Activated T-cell treated with anti-CD3 and anti-CD28 coated beads, Interleukin-2, amount 50 U/mL, for 72 hours (primary cell): ENCODE data around the gene FOXO1. TPM values are rescaled to one million over a fixed set of nuclear protein-coding genes. Genes with fewer than 3 reads are reported as not detected.

Experiments used
- ATAC-seq, 2 donors: fragments of 150-1000 bp; cut with Tn5 transposase; replicated peaks in 1 of 2; 2 replicates each; pipeline ENCODE4 v1.10.0; 2021; ENCODE audit warnings: moderate library complexity in 2 of 2, mild to moderate bottlenecking in 1 of 2
- DNase-seq, 2 donors: peaks; one replicate each; pipeline ENCODE4 v3.0.0; 2021 to 2022; ENCODE audit warnings: mixed read lengths in 1 of 2
- H3K27ac Mint-ChIP-seq: one replicate; pipeline ENCODE4 v1.8.0; 2022; ENCODE audit warnings: mild to moderate bottlenecking, moderate library complexity, mixed read lengths
- H3K27me3 Mint-ChIP-seq: one replicate; pipeline ENCODE4 v1.8.0; 2022; ENCODE audit warnings: low read depth, mixed read lengths
- H3K36me3 Mint-ChIP-seq, 2 donors: one replicate each; pipeline ENCODE4 v1.8.0; 2022; ENCODE audit warnings: mixed read lengths in 2 of 2, mild to moderate bottlenecking in 1 of 2; ENCODE audit not compliant: insufficient read depth in 2 of 2
- H3K4me1 Mint-ChIP-seq: one replicate; pipeline ENCODE4 v1.8.0; 2022; ENCODE audit warnings: low read depth, mixed read lengths
- H3K4me3 Mint-ChIP-seq, 2 donors: one replicate each; pipeline ENCODE4 v1.8.0; 2022; ENCODE audit warnings: mild to moderate bottlenecking in 2 of 2, mixed read lengths in 2 of 2, moderate library complexity in 2 of 2
- H3K9me3 Mint-ChIP-seq, 2 donors: one replicate each; pipeline ENCODE4 v1.8.0; 2022; ENCODE audit warnings: mixed read lengths in 2 of 2
- total RNA-seq, 2 donors: library from RNA; stranded (reverse); gene quantifications; one replicate each; pipeline ENCODE4 v1.2.3, GENCODE V29; 2022

Gene FOXO1
- total RNA-seq, 2 donors from 2014 or later = 47.0 to 56.9 TPM

GRCh38 chr13:40553356-40553755, 113.1 kb downstream of the FOXO1 start:
- Mint-ChIP-seq H3K4me1 (peaks cover 54% of the 10 kb centered on the region), H3K4me3 (no peak overlapping the region), H3K27ac (peak overlapping the region; percentile 25), H3K9me3 (no peaks in the 10 kb centered on the region), H3K27me3 (no peaks in the 10 kb centered on the region), H3K36me3 (peaks cover 0 to 21% of the 10 kb centered on the region in 2 donors)
- no peak for DNase-seq
- no peak for ATAC-seq

GRCh38 chr13:40552895-40553294, 113.5 kb downstream of the FOXO1 start:
- H3K9me3 Mint-ChIP-seq = no peaks in the 10 kb centered on the region
- no peaks in the 10 kb centered on the region for H3K27me3 Mint-ChIP-seq
- no peak for DNase-seq
- peak overlapping the region; percentile 25 for H3K27ac Mint-ChIP-seq
- H3K4me1 Mint-ChIP-seq = peaks cover 55% of the 10 kb centered on the region
- peaks cover 0 to 17% of the 10 kb centered on the region in 2 donors for H3K36me3 Mint-ChIP-seq
- H3K4me3 Mint-ChIP-seq = no peak overlapping the region
- ATAC-seq = no peak

- Mint-ChIP-seq H3K36me3 (peaks cover 0 to 8% of the 10 kb centered on the region in 2 donors), H3K27me3 (no peaks in the 10 kb centered on the region), H3K4me3 (no peak overlapping the region), H3K9me3 (no peaks in the 10 kb centered on the region), H3K27ac (no peak overlapping the region), H3K4me1 (peaks cover 54% of the 10 kb centered on the region)
- ATAC-seq (no peak), DNase-seq (no peak)
Measured at GRCh38 chr13:40550130-40550529, 116.3 kb downstream of the FOXO1 start.

- H3K27me3 Mint-ChIP-seq = no peaks in the 10 kb centered on the region
- H3K4me3 Mint-ChIP-seq = no peak overlapping the region
- ATAC-seq = no peak
- H3K4me1 Mint-ChIP-seq = peaks cover 52% of the 10 kb centered on the region
- H3K27ac Mint-ChIP-seq = peak overlapping the region; percentile 2
- no peaks in the 10 kb centered on the region for H3K9me3 Mint-ChIP-seq
- H3K36me3 Mint-ChIP-seq = peaks cover 0 to 5% of the 10 kb centered on the region in 2 donors
- DNase-seq = no peak
Measured at GRCh38 chr13:40549500-40550094, 116.8 kb downstream of the FOXO1 start.

GRCh38 chr13:40547591-40548315, 118.7 kb downstream of the FOXO1 start:
- ATAC-seq (no peak), DNase-seq (no peak)
- Mint-ChIP-seq H3K27ac (no peak overlapping the region), H3K36me3 (peaks cover 0 to 1% of the 10 kb centered on the region in 2 donors), H3K4me1 (peaks cover 39% of the 10 kb centered on the region), H3K4me3 (no peak overlapping the region), H3K9me3 (no peaks in the 10 kb centered on the region), H3K27me3 (no peaks in the 10 kb centered on the region)

- ATAC-seq (peak in 1 of 2 donors; percentile 16), DNase-seq (no peak)
- no peaks in the 10 kb centered on the region for H3K27me3 Mint-ChIP-seq
- peaks cover 24% of the 10 kb centered on the region for H3K4me1 Mint-ChIP-seq
- no peaks in the 10 kb centered on the region for H3K9me3 Mint-ChIP-seq
- no peak overlapping the region for H3K27ac Mint-ChIP-seq
- H3K4me3 Mint-ChIP-seq = no peak overlapping the region
- peaks cover 0 to under 1% of the 10 kb centered on the region in 2 donors for H3K36me3 Mint-ChIP-seq
Measured at GRCh38 chr13:40546047-40546446, 120.4 kb downstream of the FOXO1 start.

GRCh38 chr13:40540328-40541044, 126.0 kb downstream of the FOXO1 start:
- H3K27ac Mint-ChIP-seq = no peak overlapping the region
- H3K36me3 Mint-ChIP-seq = peaks cover 0 to 1% of the 10 kb centered on the region in 2 donors
- no peaks in the 10 kb centered on the region for H3K27me3 Mint-ChIP-seq
- ATAC-seq (no peak), DNase-seq (no peak)
- H3K4me3 Mint-ChIP-seq = no peak overlapping the region
- H3K4me1 Mint-ChIP-seq = peaks cover 7% of the 10 kb centered on the region
- H3K9me3 Mint-ChIP-seq = no peaks in the 10 kb centered on the region

- peaks cover 7% of the 10 kb centered on the region for H3K4me1 Mint-ChIP-seq
- H3K36me3 Mint-ChIP-seq = peaks cover 0 to 1% of the 10 kb centered on the region in 2 donors
- no peaks in the 10 kb centered on the region for H3K9me3 Mint-ChIP-seq
- H3K4me3 Mint-ChIP-seq = no peak overlapping the region
- DNase-seq (no peak), ATAC-seq (no peak)
- no peak overlapping the region for H3K27ac Mint-ChIP-seq
- H3K27me3 Mint-ChIP-seq = no peaks in the 10 kb centered on the region
Measured at GRCh38 chr13:40539576-40540327, 126.7 kb downstream of the FOXO1 start.

GRCh38 chr13:40537146-40537895, 129.1 kb downstream of the FOXO1 start:
- peaks cover 0 to 1% of the 10 kb centered on the region in 2 donors for H3K36me3 Mint-ChIP-seq
- H3K27ac Mint-ChIP-seq = no peak overlapping the region

GRCh38 chr13:40536443-40537113, 129.9 kb downstream of the FOXO1 start:
- ATAC-seq (peak in 1 of 2 donors; percentile 12), DNase-seq (no peak)
- H3K4me1 Mint-ChIP-seq = peaks cover 15% of the 10 kb centered on the region
- H3K4me3 Mint-ChIP-seq = no peak overlapping the region
- H3K36me3 Mint-ChIP-seq = peaks cover 0 to 1% of the 10 kb centered on the region in 2 donors
- H3K9me3 Mint-ChIP-seq = no peaks in the 10 kb centered on the region
- no peak overlapping the region for H3K27ac Mint-ChIP-seq
- no peaks in the 10 kb centered on the region for H3K27me3 Mint-ChIP-seq

More at GRCh38 chr13:40537146-40537895, 129.1 kb downstream of the FOXO1 start:
- ATAC-seq (peak in 1 of 2 donors; percentile 20), DNase-seq (no peak)
- Mint-ChIP-seq H3K27me3 (no peaks in the 10 kb centered on the region), H3K9me3 (no peaks in the 10 kb centered on the region), H3K4me3 (no peak overlapping the region), H3K4me1 (peaks cover 8% of the 10 kb centered on the region)

- peak in 1 of 2 donors; percentile 25 for ATAC-seq
- DNase-seq = no peak
- no peak overlapping the region for H3K27ac Mint-ChIP-seq
- H3K4me1 Mint-ChIP-seq = peaks cover 27% of the 10 kb centered on the region
- no peaks in the 10 kb centered on the region for H3K27me3 Mint-ChIP-seq
- no peak overlapping the region for H3K4me3 Mint-ChIP-seq
- peaks cover 0 to 1% of the 10 kb centered on the region in 2 donors for H3K36me3 Mint-ChIP-seq
- no peaks in the 10 kb centered on the region for H3K9me3 Mint-ChIP-seq
Measured at GRCh38 chr13:40535345-40535836, 131.1 kb downstream of the FOXO1 start.

GRCh38 chr13:40534456-40534855, 132.0 kb downstream of the FOXO1 start:
- no peak overlapping the region for H3K4me3 Mint-ChIP-seq
- H3K27me3 Mint-ChIP-seq = no peaks in the 10 kb centered on the region
- H3K36me3 Mint-ChIP-seq = peaks cover 1 to 2% of the 10 kb centered on the region in 2 donors
- peaks cover 0 to 2% of the 10 kb centered on the region in 2 donors for H3K9me3 Mint-ChIP-seq
- peaks cover 36% of the 10 kb centered on the region for H3K4me1 Mint-ChIP-seq
- DNase-seq (no peak), ATAC-seq (no peak)
- no peak overlapping the region for H3K27ac Mint-ChIP-seq
